Stomach (tissue), 9 donors: Measurements from ENCODE around the gene GLCCI1. TPM values are rescaled to one million over a fixed set of nuclear protein-coding genes. Genes with fewer than 3 reads are reported as not detected.

Experiments used
- DNase-seq, 2 donors: peaks; one replicate each; pipeline versions ENCODE4 v3.0.0 to v3.0.0-alpha.2; 2013 to 2019
- H3K27ac ChIP-seq, 5 donors: fragments of 200-600 bp in 4 of 5; sonication (generic) in 4 of 5; one replicate each; pipeline ENCODE4 v1.5.1; 2013 to 2019; ENCODE audit warnings: mild to moderate bottlenecking in 1 of 5, moderate library complexity in 1 of 5
- H3K27me3 ChIP-seq, 3 donors: fragments of 200-600 bp; sonication (generic); one replicate each; pipeline ENCODE4 v1.5.1; 2017 to 2019; ENCODE audit warnings: mixed run types in 1 of 3
- H3K36me3 ChIP-seq, 4 donors: fragments of 200-600 bp; sonication (generic); 1 replicate in 3 of 4; 2 replicates in 1 of 4; pipeline ENCODE4 v1.5.1; 2016 to 2019
- H3K4me1 ChIP-seq, 4 donors: fragments of 200-600 bp; sonication (generic); one replicate each; pipeline ENCODE4 v1.5.1; 2016 to 2019
- H3K4me3 ChIP-seq, 4 donors: fragments of 200-600 bp; sonication (generic) in 3 of 4; one replicate each; pipeline ENCODE4 v1.5.1; 2016 to 2019; ENCODE audit warnings: mild to moderate bottlenecking in 1 of 4
- H3K9me3 ChIP-seq, 4 donors: fragments of 200-600 bp; sonication (generic); one replicate each; pipeline ENCODE4 v1.5.1; 2016 to 2019
- CTCF ChIP-seq, 7 experiments: fragments of 450-650 bp in 4 of 7; fragments of 200-600 bp in 3 of 7; sonication (generic) in 3 of 7; IDR thresholded peaks; one replicate each; pipeline ENCODE4 v1.5.1; 2016 to 2019; ENCODE audit warnings: antibody characterized with exemption in 7 of 7, control low read depth in 2 of 7, mild to moderate bottlenecking in 1 of 7
- EP300 ChIP-seq: sonication (generic); formaldehyde crosslinking; IDR thresholded peaks from one replicate; pipeline ENCODE4 v1.6.1; 2017; ENCODE audit warnings: antibody characterized with exemption
- POLR2A ChIP-seq, 4 donors: fragments of 450-650 bp; IDR thresholded peaks; one replicate each; pipeline ENCODE4 v1.6.1; 2016; ENCODE audit warnings: antibody characterized with exemption in 4 of 4, control low read depth in 2 of 4, mild to moderate bottlenecking in 1 of 4, moderate library complexity in 1 of 4
- POLR2AphosphoS5 ChIP-seq, 3 donors: sonication (generic); formaldehyde crosslinking; IDR thresholded peaks; one replicate each; pipeline ENCODE4 v1.6.1; 2016; ENCODE audit warnings: antibody characterized with exemption in 3 of 3
- WGBS, 5 donors: extraction: QIAGEN DNeasy Blood & Tissue Kit in 3 of 5; methylation state at CpG; one replicate each; pipeline versions ENCODE4 v1.1.5 to v1.1.7; 2013 to 2018; 5-methylcytosine and 5-hydroxymethylcytosine counted together
- intact Hi-C: fragments of 100-400 bp; cut with DNase I; formaldehyde crosslinking; loops from one replicate; pipeline ENCODE4 v1.15.1; 2023; ENCODE audit warnings: low total_unique reads
- polyA plus RNA-seq, 3 donors: library from polyadenylated mRNA; stranded (reverse); fragments of 200-250 nt; gene quantifications; one replicate each; pipeline ENCODE4 v1.2.3, GENCODE V29; 2013
- total RNA-seq, 5 donors: library from RNA; depleted of rRNA; stranded (reverse); fragments of >200 nt; gene quantifications; one replicate each; pipeline versions ENCODE4 v1.1.0 to v1.2.3, GENCODE V29; 2014 to 2016
- donor health status: healthy with polysubstance abuse.
- donor health status: Bipolar disorder and iron deficiency.
- donor health status: healthy.

Gene GLCCI1
- total and polyA plus RNA-seq, 8 donors = 2.6 to 60.9 (median 14.9) TPM

DNA sequence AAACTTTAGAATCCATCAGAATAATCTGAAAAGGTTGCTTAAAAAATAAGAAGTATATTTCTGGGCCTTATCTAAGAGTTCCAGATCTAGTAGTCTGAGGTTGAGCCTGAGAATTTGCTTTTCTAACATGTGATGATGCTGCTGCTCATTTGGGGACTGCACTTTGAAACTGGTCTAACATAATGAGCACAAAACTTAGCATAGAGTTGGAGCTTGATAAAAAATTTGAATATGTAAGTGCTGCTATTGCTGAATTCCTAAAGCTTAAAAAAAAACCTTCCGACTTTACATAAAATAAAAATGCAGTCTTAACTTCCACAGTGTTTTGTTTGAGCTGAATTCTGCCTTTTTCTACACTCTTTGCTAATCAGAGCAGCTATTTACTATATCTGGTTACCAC, 48.8 kb downstream of the GLCCI1 start:
- H3K4me1 ChIP-seq = peaks cover 0 to 12% (median 10%) of the 10 kb centered on the region in 4 donors
- intact Hi-C loops = no loop called here
- TF ChIP-seq EP300 = no peak
- no peak for TF ChIP-seq POLR2AphosphoS5 (IDR thresholded peaks at IDR 0.05)
- no peak for TF ChIP-seq CTCF (IDR thresholded peaks at IDR 0.05)
- TF ChIP-seq POLR2A (IDR thresholded peaks at IDR 0.05) = no peak
- H3K27ac ChIP-seq = no peak overlapping the region
- peaks cover 0 to under 1% (median 0%) of the 10 kb centered on the region in 4 donors for H3K36me3 ChIP-seq
- H3K27me3 ChIP-seq = no peaks in the 10 kb centered on the region
- no peak overlapping the region for H3K4me3 ChIP-seq
- WGBS, 5 donors = 92 to 97% (median 95%) methylated on average over 1 of the region's 1 CpG
- no peak for DNase-seq
- no peaks in the 10 kb centered on the region for H3K9me3 ChIP-seq

DNA sequence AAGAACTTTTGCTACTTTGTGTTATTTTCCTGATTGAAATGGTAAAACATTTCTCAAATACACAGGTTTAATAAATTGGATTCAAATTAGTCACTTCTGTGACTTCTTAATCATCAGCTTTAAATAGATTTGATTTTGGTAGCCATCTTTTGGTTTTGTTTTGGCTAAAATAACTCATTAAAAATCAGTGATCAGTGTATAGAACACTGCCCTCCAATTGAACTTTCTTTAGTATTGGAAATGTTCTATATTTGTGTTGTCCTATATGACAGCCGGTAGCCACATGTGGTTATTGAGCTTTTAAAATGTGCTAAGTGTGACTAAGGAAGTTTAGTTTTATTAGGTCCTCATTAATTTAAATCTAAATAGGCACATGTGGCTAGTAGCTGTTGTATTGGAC, 50.4 kb downstream of the GLCCI1 start:
- TF ChIP-seq POLR2AphosphoS5 (IDR thresholded peaks at IDR 0.05) = no peak
- no peaks in the 10 kb centered on the region for H3K27me3 ChIP-seq
- intact Hi-C loops = no loop called here
- DNase-seq = no peak
- WGBS, 5 donors = 79 to 94% (median 91%) methylated on average over 1 of the region's 1 CpG
- no peak overlapping the region for H3K4me3 ChIP-seq
- peaks cover 0 to 11% (median 9%) of the 10 kb centered on the region in 4 donors for H3K4me1 ChIP-seq
- peaks cover 0 to 14% (median 6%) of the 10 kb centered on the region in 4 donors for H3K36me3 ChIP-seq
- H3K27ac ChIP-seq = no peak overlapping the region
- H3K9me3 ChIP-seq = no peaks in the 10 kb centered on the region

DNA sequence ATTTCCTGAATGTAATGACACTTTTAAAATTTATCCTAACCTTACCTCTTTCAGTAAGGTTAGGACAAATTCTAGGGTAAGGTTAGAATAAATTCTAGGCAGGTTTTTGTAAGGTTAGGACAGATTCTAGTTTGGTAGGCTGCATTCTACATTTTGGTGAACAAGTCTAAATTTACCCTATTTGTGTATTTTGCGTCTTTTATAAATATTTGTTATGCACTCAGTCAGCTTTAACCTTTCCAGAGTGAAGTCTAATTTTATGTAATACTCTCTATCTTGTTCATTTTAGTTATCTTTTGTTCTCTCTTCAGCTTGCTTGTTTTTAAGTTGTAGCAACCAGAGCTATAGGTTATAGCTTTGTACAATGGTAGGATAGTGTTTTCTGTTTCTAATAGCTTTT, 54.0 kb downstream of the GLCCI1 start:
- H3K4me3 ChIP-seq = no peak overlapping the region
- H3K36me3 ChIP-seq = peaks cover 5 to 47% (median 39%) of the 10 kb centered on the region in 4 donors
- no peak for DNase-seq
- no peak overlapping the region for H3K27ac ChIP-seq
- H3K4me1 ChIP-seq = no peaks in the 10 kb centered on the region
- 19 to 92% (median 87%) methylated on average over 1 of the region's 1 CpG for WGBS, 5 donors
- intact Hi-C loops = no loop called here
- TF ChIP-seq POLR2AphosphoS5 (IDR thresholded peaks at IDR 0.05) (no peak), EP300 (no peak), POLR2A (IDR thresholded peaks at IDR 0.05) (no peak), CTCF (IDR thresholded peaks at IDR 0.05) (no peak)
- H3K27me3 ChIP-seq = no peaks in the 10 kb centered on the region
- H3K9me3 ChIP-seq = peaks cover 0 to 19% (median 3%) of the 10 kb centered on the region in 4 donors

- intact Hi-C loops = no loop called here
- H3K4me3 ChIP-seq = no peak overlapping the region
- DNase-seq = peak in 1 of 2 donors; percentile 8
- H3K27ac ChIP-seq = no peak overlapping the region
- H3K27me3 ChIP-seq = no peaks in the 10 kb centered on the region
- no peaks in the 10 kb centered on the region for H3K4me1 ChIP-seq
- 94 to 98% (median 97%) methylated on average over 4 of the region's 4 CpGs for WGBS, 5 donors
- no peak for TF ChIP-seq POLR2AphosphoS5 (IDR thresholded peaks at IDR 0.05)
- no peak for TF ChIP-seq POLR2A (IDR thresholded peaks at IDR 0.05)
- TF ChIP-seq EP300 = no peak
- TF ChIP-seq CTCF (IDR thresholded peaks at IDR 0.05) = no peak
- H3K9me3 ChIP-seq = peaks cover 0 to 7% (median 0%) of the 10 kb centered on the region in 4 donors
- peaks cover 0 to 32% (median 7%) of the 10 kb centered on the region in 4 donors for H3K36me3 ChIP-seq
Observed at GRCh38 chr7:8035192-8035591, 66.6 kb downstream of the GLCCI1 start.

GRCh38 chr7:8035647-8036518, 67.3 kb downstream of the GLCCI1 start:
- H3K4me3 ChIP-seq = no peak overlapping the region
- no peaks in the 10 kb centered on the region for H3K4me1 ChIP-seq
- 80 to 100% (median 98%) methylated on average over 1 to 2 of the region's 2 CpGs for WGBS, 5 donors
- H3K9me3 ChIP-seq = peaks cover 0 to 7% (median 0%) of the 10 kb centered on the region in 4 donors
- no peak overlapping the region for H3K27ac ChIP-seq
- intact Hi-C loops = no loop called here
- TF ChIP-seq EP300 (no peak), POLR2AphosphoS5 (IDR thresholded peaks at IDR 0.05) (no peak), CTCF (IDR thresholded peaks at IDR 0.05) (peak in 4 of 7 experiments; percentile 17 to 30 (median 22))
- no peaks in the 10 kb centered on the region for H3K27me3 ChIP-seq
- peak in 1 of 2 donors; percentile 27 for DNase-seq
- H3K36me3 ChIP-seq = peaks cover 0 to 35% (median 7%) of the 10 kb centered on the region in 4 donors
